Body of pancreas (tissue), 4 donors: Measurements from ENCODE around the gene ZNF224.
"Not testable (repeated sequence)": the region's sequence is repeated elsewhere in the genome, so short reads cannot be mapped to it uniquely, and the experiment has no call there.

Experiments used
- CTCF ChIP-seq, 7 experiments: fragments of 450-650 bp in 4 of 7; fragments of 200-600 bp in 3 of 7; sonication (generic) in 3 of 7; IDR thresholded peaks; one replicate each; pipeline ENCODE4 v1.5.1; 2016 to 2019; ENCODE audit warnings: antibody characterized with exemption in 7 of 7
- POLR2A ChIP-seq, 3 donors: fragments of 450-650 bp; IDR thresholded peaks; one replicate each; pipeline ENCODE4 v1.6.1; 2016; ENCODE audit warnings: antibody characterized with exemption in 3 of 3, mild to moderate bottlenecking in 2 of 3

GRCh38 chr19:44121162-44121561 is 27.0 kb downstream of the ZNF224 start:
- not testable (repeated sequence) for TF ChIP-seq CTCF, POLR2A (IDR thresholded peaks at IDR 0.05)
